Measurements from ENCODE around the gene DNAJB6. TPM values are rescaled to one million over a fixed set of nuclear protein-coding genes. Genes with fewer than 3 reads are reported as not detected.

DNAJB6 gene
- total RNA-seq, 2 donors from 2014 or later: 126 to 174 TPM

GRCh38 chr7:157360483-157361025 is 23.8 kb downstream of the DNAJB6 start:
- H3K4me3 ChIP-seq (ENCODE audit: low read length): no peak overlapping the region
- no peak overlapping the region for H3K27ac ChIP-seq (ENCODE audit: low read depth, low read length)
- Mint-ChIP-seq H3K27me3 (ENCODE audit: insufficient read depth) (no peaks in the 10 kb centered on the region), H3K27ac (peak overlapping the region; percentile 41), H3K36me3 (ENCODE audit: low read depth) (peaks cover 76% of the 10 kb centered on the region), H3K4me1 (peaks cover 22% of the 10 kb centered on the region), H3K4me3 (no peak overlapping the region), H3K9me3 (no peaks in the 10 kb centered on the region)
- no peaks in the 10 kb centered on the region for H3K4me1 ChIP-seq (ENCODE audit: control insufficient read depth, insufficient read depth, low read length)
- H3K27me3 ChIP-seq (ENCODE audit: control insufficient read depth, insufficient read depth, low read length, poor library complexity, severe bottlenecking): no peaks in the 10 kb centered on the region
- WGBS, 2 experiments (ENCODE audit: insufficient coverage in 1 of 2, insufficient read length in 1 of 2): 93 to 100% methylated on average over 2 to 3 of the region's 3 CpGs
- DNase-seq: no peak
- TF ChIP-seq CTCF (conservative IDR thresholded peaks at IDR 0.05): no peak
- H3K9me3 ChIP-seq (ENCODE audit: control insufficient read depth, low read length): no peaks in the 10 kb centered on the region
- no peak overlapping the region for H3K9ac ChIP-seq (ENCODE audit: extremely low read depth, low read length, poor library complexity, severe bottlenecking)
- H3K36me3 ChIP-seq (ENCODE audit: control insufficient read depth, insufficient read depth, low read length): peaks cover 84% of the 10 kb centered on the region

- Histone ChIP-seq H3K4me1 (ENCODE audit: control insufficient read depth, insufficient read depth, low read length) (no peaks in the 10 kb centered on the region), H3K36me3 (ENCODE audit: control insufficient read depth, insufficient read depth, low read length) (peaks cover 90% of the 10 kb centered on the region), H3K9ac (ENCODE audit: extremely low read depth, low read length, poor library complexity, severe bottlenecking) (no peak overlapping the region), H3K27ac (ENCODE audit: low read depth, low read length) (no peak overlapping the region), H3K27me3 (ENCODE audit: control insufficient read depth, insufficient read depth, low read length, poor library complexity, severe bottlenecking) (no peaks in the 10 kb centered on the region), H3K4me3 (ENCODE audit: low read length) (no peak overlapping the region), H3K9me3 (ENCODE audit: control insufficient read depth, low read length) (no peaks in the 10 kb centered on the region)
- Mint-ChIP-seq H3K4me3 (no peak overlapping the region), H3K27me3 (ENCODE audit: insufficient read depth) (no peaks in the 10 kb centered on the region), H3K9me3 (no peaks in the 10 kb centered on the region), H3K4me1 (peaks cover 17% of the 10 kb centered on the region), H3K36me3 (ENCODE audit: low read depth) (peaks cover 81% of the 10 kb centered on the region), H3K27ac (no peak overlapping the region)
- no peak for DNase-seq
- WGBS, 2 experiments (ENCODE audit: insufficient coverage in 1 of 2, insufficient read length in 1 of 2): 92 to 96% methylated on average over 2 to 6 of the region's 6 CpGs
- no peak for TF ChIP-seq CTCF (conservative IDR thresholded peaks at IDR 0.05)
These were observed 24.7 kb downstream of the DNAJB6 start for GRCh38 chr7:157361537-157361936.

- H3K27me3 ChIP-seq (ENCODE audit: control insufficient read depth, insufficient read depth, low read length, poor library complexity, severe bottlenecking): no peaks in the 10 kb centered on the region
- H3K9me3 ChIP-seq (ENCODE audit: control insufficient read depth, low read length): no peaks in the 10 kb centered on the region
- H3K27me3 Mint-ChIP-seq (ENCODE audit: insufficient read depth): no peaks in the 10 kb centered on the region
- H3K27ac Mint-ChIP-seq: peak overlapping the region; percentile 28
- no peak for DNase-seq
- H3K36me3 Mint-ChIP-seq (ENCODE audit: low read depth): peaks cover 89% of the 10 kb centered on the region
- peaks cover 99% of the 10 kb centered on the region for H3K36me3 ChIP-seq (ENCODE audit: control insufficient read depth, insufficient read depth, low read length)
- H3K4me1 Mint-ChIP-seq: peaks cover 13% of the 10 kb centered on the region
- 92 to 98% methylated on average over 2 to 6 of the region's 6 CpGs for WGBS, 2 experiments (ENCODE audit: insufficient coverage in 1 of 2, insufficient read length in 1 of 2)
- H3K4me3 Mint-ChIP-seq: no peak overlapping the region
- TF ChIP-seq CTCF (conservative IDR thresholded peaks at IDR 0.05): no peak
- H3K4me1 ChIP-seq (ENCODE audit: control insufficient read depth, insufficient read depth, low read length): no peaks in the 10 kb centered on the region
- H3K4me3 ChIP-seq (ENCODE audit: low read length): no peak overlapping the region
- no peaks in the 10 kb centered on the region for H3K9me3 Mint-ChIP-seq
- no peak overlapping the region for H3K27ac ChIP-seq (ENCODE audit: low read depth, low read length)
- H3K9ac ChIP-seq (ENCODE audit: extremely low read depth, low read length, poor library complexity, severe bottlenecking): no peak overlapping the region
These were observed 25.9 kb downstream of the DNAJB6 start for GRCh38 chr7:157362729-157363128.
